NCI-H345 treated with DMSO at 0.1 percent for 48 hours (cell line): ENCODE data around the gene GSX1.
"Not testable (repeated sequence)": the region's sequence is repeated elsewhere in the genome, so short reads cannot be mapped to it uniquely, and the experiment has no call there.

Experiments
- DNase-seq: peaks from one replicate; lab custom pipeline; 2025; ENCODE audit not compliant: unreplicated experiment; lab: John Stamatoyannopoulos, UW

GSX1 gene

GRCh38 chr13:27793507-27794367 lies 1.5 kb downstream of the GSX1 start:
- DNase-seq = no peak

- DNase-seq = no peak
Observed at GRCh38 chr13:27794368-27794691, 2.0 kb downstream of the GSX1 start.

- DNase-seq = no peak
Observed at GRCh38 chr13:27794921-27795717, 2.8 kb downstream of the GSX1 start.

GRCh38 chr13:27795718-27796019 lies 3.4 kb downstream of the GSX1 start:
- no peak for DNase-seq

- no peak for DNase-seq
Observed at GRCh38 chr13:27796544-27797227, 4.4 kb downstream of the GSX1 start.

GRCh38 chr13:27797228-27797624 lies 4.9 kb downstream of the GSX1 start:
- no peak for DNase-seq

- DNase-seq = no peak
Observed at GRCh38 chr13:27806744-27807387, 14.6 kb downstream of the GSX1 start.

GRCh38 chr13:27808851-27809550 lies 16.7 kb downstream of the GSX1 start:
- no peak for DNase-seq

GRCh38 chr13:27810009-27810408 lies 17.7 kb downstream of the GSX1 start:
- DNase-seq = no peak

- no peak for DNase-seq
Observed at GRCh38 chr13:27810461-27810860, 18.2 kb downstream of the GSX1 start.

- DNase-seq = no peak
Observed at GRCh38 chr13:27813826-27814225, 21.5 kb downstream of the GSX1 start.

GRCh38 chr13:27817832-27818231 lies 25.5 kb downstream of the GSX1 start:
- not testable (repeated sequence) for DNase-seq

GRCh38 chr13:27820524-27821482 lies 28.5 kb downstream of the GSX1 start:
- no peak for DNase-seq

GRCh38 chr13:27821566-27821965 lies 29.3 kb downstream of the GSX1 start:
- no peak for DNase-seq

GRCh38 chr13:27822258-27822872 lies 30.1 kb downstream of the GSX1 start:
- no peak for DNase-seq

GRCh38 chr13:27822873-27823311 lies 30.6 kb downstream of the GSX1 start:
- no peak for DNase-seq

GRCh38 chr13:27824121-27824520 lies 31.8 kb downstream of the GSX1 start:
- no peak for DNase-seq

GRCh38 chr13:27825072-27825471 lies 32.8 kb downstream of the GSX1 start:
- no peak for DNase-seq
